Inflammatory macrophage treated with lipopolysaccharide for 1 hour (primary cell): ENCODE measurements around the gene STAC3.

ENCODE experiments used
- DNase-seq, 2 donors: peaks; one replicate each; pipeline ENCODE4 v3.0.0-alpha.2; 2020 to 2022

STAC3 gene

GRCh38 chr12:57254506-57255280 lies 3.7 kb upstream of the STAC3 start:
- no peak for DNase-seq

- DNase-seq = no peak
These were observed 446 bp downstream of the STAC3 start for GRCh38 chr12:57250541-57250940.

DNA sequence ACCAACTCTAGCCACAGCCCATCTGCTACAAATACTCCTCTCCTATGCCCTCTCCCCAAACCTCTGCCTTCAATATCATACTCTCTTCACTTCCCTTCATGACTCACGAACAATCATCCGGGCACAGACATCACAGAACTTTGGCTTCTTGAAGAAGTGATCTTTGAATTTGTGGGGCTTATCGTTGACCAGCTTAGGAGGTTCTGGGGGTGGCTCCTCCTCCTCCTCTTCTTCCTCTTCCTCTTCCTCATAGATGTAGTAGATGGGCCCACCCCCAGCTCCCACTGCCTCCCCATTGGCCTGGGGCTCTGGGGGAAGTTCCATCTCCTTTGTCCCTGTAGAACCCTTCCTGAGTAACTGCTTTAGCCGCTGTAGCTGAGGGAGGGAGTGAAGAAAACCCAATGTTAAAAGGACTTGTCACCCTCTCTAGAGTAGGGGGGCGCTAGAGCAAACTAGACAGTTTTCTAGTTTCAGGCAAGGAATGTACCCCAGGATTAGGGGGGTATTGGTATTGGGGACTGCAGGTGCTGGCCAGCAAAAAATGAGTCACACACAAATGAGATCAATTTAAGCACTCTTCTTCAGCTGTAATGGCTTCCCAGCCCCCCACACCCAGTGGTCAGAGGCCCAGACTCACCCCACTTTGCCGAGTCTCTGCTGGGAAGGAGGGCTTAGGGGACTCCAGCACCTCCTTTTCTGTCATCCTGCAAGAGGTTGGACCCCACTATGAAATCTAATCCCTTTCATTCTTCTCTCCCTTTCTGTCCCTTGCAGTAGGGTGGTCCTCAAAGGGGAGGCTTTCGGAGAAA lies 1.8 kb downstream of the STAC3 start:
- peak; percentile 73 for DNase-seq

GRCh38 chr12:57247041-57247440 lies 3.9 kb downstream of the STAC3 start:
- no peak for DNase-seq

DNA sequence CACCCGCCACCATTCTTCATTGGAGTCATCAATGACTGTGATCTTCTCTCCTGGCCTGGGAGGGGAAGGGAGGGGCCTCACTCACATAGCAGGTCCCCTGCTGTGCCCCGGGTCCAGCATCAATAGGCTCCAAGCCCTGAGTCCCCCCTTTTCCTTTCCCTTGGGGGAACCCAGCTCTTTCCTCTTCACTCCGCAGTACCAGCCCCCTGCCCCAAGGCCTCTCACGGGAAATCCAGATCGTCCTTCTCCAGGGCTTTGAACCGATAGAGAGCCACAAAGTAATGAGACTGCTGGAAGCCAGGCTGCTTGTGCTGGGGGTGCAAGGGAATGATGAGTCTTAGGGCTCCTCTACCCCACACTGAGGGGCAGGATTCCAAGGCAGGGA lies 6.7 kb downstream of the STAC3 start:
- no peak for DNase-seq

DNA sequence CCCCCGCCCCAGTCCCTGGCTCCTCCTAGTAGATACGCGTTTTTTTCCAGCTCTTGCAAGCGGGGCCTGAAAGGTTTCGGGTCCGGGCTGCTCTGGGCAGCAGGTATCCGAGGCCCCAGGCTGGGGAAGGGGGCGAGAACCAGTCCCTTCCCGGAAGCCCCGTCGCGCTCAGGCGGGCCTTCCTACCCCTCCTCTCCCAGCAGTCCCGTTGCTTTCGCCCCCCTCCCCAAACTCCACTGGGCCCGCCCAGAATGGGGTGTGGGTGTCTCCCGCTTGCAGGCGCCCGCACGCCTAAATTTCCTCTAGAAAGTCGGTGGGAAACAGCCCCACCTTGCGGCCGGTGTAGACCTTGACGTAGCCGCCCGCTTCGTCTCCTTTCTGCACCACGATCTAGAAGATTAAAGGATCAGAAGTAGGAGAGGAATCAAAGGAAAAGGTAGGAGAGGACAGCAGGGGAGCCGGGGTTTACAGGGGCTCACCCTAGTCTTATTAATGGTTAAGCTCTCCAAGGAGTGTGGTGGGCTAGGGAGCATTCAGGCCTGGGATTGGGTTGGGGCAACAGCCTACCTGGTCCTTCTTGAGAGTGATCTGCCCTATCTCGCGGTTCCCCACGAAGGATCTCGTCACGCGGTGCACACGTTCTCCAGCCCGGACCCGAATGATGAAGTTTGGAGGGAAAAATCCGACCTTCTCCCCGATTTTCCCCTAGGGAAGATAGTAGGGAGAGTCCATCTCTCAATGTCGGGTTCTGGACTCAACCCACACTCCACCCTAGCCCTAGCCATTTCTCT lies 7.3 kb downstream of the STAC3 start:
- peak in 1 of 2 donors; percentile 87 for DNase-seq

GRCh38 chr12:57242691-57243454 lies 8.1 kb downstream of the STAC3 start:
- peak in 1 of 2 donors; percentile 59 for DNase-seq

GRCh38 chr12:57242329-57242690 lies 8.7 kb downstream of the STAC3 start:
- no peak for DNase-seq

- no peak for DNase-seq
These were observed 9.3 kb downstream of the STAC3 start for GRCh38 chr12:57241402-57242310.

DNA sequence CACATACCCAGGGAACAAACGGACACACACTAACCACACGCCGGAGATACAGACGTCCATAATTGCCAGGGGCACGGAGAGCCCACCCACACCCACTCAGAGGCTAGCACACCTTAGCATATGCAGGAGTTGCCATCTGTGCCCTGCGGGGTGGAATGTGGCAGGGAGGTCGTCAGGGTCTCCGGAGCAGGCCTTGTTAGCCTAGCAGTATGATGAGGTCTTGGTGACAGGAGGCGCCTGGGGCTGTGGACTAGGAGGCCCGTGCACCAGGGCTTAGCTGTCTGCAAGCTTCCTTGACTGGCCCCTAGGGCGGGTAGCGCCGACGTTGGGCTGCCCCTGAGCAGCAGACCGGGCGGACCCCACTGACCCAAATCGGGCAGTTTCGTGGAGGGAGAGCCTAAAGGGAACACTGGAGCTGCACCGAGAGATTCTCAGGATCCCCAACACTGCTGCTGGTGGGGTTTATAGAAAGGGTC lies 10.0 kb downstream of the STAC3 start:
- no peak for DNase-seq

DNA sequence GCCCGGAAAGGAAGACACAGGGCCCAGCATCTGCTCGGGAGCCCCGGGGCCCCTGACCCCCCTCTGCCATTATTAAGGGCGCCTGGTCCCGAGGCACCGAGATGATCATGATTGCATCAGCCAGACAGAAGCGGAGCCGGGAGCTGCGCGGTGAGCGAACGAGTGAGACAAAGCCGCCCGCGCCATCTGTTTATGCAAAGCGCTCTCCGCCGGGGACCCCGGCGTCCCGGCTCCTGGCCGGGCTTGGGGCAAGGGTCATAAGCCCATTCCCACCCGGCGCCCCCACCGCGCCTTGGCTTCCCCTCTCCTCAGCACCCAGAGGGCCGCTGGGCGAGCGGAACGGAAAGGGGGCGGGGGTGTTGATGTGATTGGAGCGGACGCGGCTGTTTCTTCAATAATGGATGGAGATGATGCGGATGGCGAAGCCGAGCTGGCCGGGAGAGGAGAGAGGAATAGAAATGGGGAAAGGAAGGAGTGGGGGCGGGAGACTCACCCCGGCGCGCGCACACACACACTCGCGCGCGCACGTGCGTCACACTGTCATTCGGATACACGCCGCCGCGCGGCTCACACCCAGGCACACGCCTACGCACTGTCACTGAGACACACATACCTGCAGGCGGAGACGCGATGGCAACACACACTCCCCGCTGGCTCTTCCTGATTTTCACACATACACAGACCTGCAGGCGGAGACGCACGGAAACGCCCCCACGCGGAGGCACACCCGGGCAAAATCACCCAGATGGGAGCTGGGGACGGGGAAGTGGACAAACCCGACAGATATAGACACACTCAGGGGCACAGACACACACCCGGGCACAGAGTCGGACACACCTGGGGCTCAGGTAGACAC lies 10.7 kb downstream of the STAC3 start:
- DNase-seq = peak; percentile 40 to 47

- DNase-seq = no peak
These were observed 11.4 kb downstream of the STAC3 start for GRCh38 chr12:57239587-57240065.

GRCh38 chr12:57238854-57239554 lies 12.0 kb downstream of the STAC3 start:
- DNase-seq = peak; percentile 72 to 98

DNA sequence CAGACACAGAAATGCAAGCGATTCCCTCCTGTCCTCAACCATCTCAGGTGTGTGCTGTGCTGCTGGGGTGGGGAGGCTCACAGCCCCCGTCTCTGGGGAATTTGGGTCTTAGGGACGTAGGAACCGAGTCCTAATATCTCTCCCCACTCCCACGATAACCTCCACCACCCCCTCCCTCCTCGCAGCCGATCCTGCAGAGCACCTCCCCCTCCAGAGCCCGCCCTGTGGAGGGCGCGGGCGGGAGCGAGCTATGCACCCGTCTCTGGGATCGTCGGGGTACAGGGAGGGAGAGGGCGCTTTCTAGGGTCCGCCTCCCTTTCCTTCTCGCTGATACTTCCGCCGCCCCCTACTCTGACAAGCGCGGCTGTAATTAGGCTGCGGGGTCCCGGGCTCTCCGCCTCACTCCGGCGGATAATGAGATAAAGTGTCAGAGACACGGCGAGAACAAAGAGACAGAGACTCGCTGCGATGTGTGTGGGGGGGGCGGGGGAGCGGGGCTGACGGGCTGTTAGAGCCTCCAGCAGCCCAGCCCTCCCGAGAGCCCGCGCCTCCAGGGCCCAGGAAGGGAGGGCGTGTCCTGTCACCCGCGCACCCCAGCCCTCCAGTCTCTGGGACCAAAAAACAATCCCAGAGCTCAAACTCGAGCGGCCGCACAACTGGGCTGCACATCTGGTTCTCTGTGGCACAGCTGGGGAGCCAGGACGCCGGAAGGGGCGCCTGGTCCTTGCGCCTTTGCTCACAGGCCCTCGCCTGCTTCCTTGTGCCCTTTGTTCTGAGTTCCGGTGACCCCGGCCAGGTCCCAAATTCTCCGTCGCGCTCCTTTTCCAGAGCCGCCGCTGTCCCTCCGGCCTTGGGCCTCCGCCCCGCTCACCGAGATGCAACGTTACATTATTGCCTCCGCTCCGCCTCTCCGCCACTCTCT lies 12.8 kb downstream of the STAC3 start:
- no peak for DNase-seq

DNA sequence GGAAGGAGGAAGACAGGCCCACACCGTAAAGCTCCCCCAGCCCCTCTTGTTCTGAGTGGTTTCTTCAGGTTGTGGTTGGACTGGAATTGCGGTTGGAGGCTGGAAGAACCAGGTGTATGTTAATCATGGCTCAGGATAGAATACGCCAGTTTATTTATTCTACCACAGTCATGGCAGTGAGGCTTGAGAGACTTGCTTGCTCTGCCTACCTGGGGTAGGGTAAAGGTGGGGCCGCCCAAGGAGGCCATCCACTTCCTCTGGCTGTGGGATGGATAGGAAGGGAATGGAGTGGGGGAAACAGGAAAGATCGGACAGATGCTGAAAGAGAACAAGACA lies 13.4 kb downstream of the STAC3 start:
- no peak for DNase-seq

- no peak for DNase-seq
These were observed 13.9 kb downstream of the STAC3 start for GRCh38 chr12:57236925-57237595.

- DNase-seq = no peak
These were observed 14.6 kb downstream of the STAC3 start for GRCh38 chr12:57236201-57236924.
